ENCODE measurements around the gene ATAD3A.
A peak's percentile ranks its signal among the peaks of the same experiment; 100 is the strongest.
"Not testable (repeated sequence)": the region's sequence is repeated elsewhere in the genome, so short reads cannot be mapped to it uniquely, and the experiment has no call there.

Gene ATAD3A

DNA sequence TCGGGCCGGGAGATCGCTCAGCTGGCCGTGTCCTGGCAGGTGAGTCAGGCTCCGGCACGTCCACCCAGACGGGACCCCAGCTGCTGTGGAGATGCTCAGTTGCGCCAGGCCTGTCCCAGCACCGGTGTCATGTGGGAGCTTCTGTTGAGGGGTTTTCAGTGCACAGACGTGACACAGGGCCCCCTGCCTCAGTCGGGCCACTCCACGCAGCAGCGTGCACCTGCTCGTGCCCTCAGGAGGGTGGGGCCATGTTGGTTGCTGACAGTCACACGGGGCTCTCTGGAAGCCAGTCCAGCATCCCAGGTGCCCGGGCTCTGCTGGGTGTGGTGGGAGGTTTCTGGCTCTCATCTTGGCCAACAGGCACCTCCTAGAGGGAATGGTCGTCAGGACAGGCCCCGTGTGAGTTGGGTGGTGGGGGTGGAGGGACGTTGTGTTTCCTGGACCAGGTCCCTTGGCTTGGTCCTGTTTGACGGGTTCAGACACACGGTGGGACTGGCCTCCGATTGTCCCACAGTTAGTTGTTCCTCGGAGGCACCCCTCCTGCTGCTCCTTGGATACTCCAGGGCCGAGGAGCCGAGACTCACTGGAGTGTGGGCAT is 21.2 kb upstream of the ATAD3A start:
- no peak for DNase-seq

GRCh38 chr1:1491601-1492000 is 20.4 kb upstream of the ATAD3A start:
- no peak for DNase-seq

DNA sequence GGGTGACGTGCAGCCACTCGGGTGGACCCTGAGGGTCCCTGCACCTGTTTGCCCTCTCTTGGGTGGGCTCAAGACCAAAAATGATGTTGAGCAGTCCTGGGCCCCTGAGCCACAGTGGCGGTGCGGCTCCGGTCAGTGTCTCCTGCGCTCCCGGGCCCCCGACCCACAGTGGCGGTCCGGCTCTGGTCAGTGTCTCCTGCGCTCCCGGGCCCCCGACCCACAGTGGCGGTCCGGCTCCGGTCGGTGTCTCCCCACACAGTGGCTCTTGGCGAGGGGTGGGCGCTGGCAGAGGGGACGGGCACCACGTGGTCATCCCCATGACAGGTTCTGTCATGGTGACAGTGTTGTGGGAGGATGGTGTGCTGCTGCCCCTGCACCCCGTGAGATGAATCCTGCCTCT is 17.7 kb upstream of the ATAD3A start:
- DNase-seq, result not testable (repeated sequence)

- not testable (repeated sequence) for DNase-seq
These were observed 16.4 kb upstream of the ATAD3A start for GRCh38 chr1:1495461-1495975.

DNA sequence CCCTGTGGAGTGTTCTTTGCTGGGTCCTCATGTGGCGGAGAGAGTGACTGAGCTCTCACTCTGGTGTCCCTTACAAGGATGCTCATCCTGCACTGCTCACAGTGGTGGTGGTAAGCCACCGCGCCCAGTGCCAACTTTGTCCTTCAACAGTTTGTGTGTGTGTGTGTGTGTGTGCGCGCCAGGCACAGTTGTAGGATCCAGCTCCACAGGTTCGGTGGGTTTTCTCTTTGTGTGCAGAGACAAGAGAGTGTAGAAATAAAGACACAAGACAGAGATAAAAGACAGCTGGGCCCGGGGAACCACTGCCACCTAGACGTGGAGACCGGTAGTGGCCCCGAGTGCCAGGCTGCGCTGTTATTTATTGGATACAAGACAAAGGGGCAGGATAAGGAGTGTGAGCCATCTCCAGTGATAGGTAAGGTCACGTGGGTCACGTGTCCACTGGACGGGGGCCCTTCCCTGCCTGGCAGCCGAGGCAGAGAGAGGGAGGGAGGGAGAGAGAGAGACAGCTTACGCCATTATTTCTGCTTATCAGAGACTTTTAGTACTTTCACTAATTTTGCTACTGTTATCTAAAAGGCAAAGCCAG is 7.1 kb upstream of the ATAD3A start:
- DNase-seq, result peak; percentile 79

GRCh38 chr1:1505366-1505798 is 6.6 kb upstream of the ATAD3A start:
- peak; percentile 24 for DNase-seq

GRCh38 chr1:1505801-1506200 is 6.2 kb upstream of the ATAD3A start:
- not testable (repeated sequence) for DNase-seq

DNA sequence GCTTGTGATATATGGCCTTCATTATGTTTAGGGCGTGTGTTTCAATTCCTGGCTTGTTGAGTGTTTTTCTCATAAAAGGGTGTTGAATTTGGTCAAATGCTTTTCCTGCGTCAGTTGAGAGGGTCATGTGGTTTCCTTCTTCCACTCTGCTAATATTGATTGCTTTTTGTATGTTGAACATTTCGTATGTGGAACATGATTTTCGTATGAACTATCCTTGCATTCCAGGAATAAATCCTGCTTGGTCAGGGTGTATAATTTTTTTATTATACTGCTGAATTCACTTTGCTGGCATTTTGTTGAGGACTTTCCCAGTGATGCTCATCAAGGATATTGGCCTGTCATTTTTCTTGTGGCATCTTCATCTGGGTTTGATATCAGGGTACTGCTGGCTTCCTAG is 4.7 kb upstream of the ATAD3A start:
- DNase-seq, result no peak

DNA sequence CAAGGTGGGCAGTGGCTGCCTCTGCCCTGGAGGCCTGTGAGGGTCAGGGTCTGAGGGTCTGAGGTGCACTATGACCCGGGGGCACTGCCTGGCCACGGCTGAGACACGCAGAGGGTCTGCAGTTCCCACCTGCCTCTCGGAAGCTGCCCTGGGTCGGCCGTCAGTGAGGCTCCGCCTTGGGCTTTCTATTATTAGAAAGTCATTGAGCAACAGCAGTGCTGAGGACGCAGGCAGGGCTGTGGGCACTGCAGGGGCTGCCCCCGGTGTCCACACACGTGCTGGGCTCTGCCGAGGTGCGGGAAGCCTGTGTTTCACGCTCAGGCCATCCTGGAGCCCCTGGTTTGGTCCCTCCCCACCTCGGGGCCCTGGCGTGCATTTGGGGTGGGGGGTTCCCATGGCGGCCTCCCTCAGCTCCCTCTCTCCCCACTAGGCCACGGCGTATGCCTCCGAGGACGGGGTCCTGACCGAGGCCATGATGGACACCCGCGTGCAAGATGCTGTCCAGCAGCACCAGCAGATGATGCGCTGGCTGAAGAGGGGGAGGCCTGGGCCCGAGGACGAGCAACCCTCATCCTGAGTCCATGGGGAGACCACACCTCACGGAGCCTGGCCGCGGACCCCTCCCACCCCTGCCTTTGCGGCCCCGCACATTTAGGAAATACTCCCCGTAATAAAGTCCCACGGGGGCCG is 3.0 kb upstream of the ATAD3A start:
- DNase-seq, result not testable (repeated sequence)

GRCh38 chr1:1509465-1509850 is 2.5 kb upstream of the ATAD3A start:
- not testable (repeated sequence) for DNase-seq

- no peak for DNase-seq
These were observed 940 bp upstream of the ATAD3A start for GRCh38 chr1:1510912-1511532.

- DNase-seq, result peak; percentile 22
These were observed 463 bp downstream of the ATAD3A start for GRCh38 chr1:1512425-1512824.

DNA sequence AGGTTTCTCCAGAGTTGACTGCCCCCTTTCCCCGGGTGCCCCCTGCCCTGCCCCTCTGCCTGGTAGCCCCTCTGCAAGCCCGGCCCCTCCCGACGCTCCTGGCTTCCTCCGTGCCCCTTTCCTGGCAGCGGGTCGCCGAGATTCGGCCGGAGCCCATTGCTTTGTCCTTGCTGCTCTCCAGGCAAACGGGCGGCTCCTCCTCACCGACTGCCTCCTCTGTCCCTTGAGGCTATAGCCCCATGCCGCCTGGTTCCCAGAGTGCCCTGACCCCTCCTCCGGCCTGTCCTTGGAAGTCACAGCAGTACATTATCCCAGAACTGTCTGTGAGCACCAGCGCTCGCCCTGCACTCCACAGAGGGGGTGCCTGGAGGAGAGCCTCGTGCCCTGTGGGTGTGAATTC is 1.7 kb downstream of the ATAD3A start:
- DNase-seq, result not testable (repeated sequence)

DNA sequence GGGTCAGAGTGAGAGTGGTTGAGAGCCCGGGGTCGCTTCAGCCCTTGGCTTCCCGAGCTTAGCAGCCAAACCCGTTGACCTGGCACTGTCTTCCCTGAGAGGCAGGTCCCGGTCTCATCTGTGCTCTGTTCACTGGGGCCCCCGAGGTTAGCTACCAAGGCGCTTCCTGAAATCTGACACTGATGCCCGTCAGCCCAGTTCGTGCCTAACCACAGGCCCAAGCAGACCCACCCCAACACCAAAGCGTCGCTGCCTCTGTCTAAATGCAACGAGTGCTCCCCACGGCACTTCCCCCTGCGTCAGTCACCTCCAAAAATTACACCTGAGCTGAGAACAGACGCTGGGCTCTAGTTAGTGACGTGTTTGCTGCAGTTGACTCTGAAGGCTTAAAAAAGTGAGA is 2.4 kb downstream of the ATAD3A start:
- DNase-seq, result not testable (repeated sequence)

DNA sequence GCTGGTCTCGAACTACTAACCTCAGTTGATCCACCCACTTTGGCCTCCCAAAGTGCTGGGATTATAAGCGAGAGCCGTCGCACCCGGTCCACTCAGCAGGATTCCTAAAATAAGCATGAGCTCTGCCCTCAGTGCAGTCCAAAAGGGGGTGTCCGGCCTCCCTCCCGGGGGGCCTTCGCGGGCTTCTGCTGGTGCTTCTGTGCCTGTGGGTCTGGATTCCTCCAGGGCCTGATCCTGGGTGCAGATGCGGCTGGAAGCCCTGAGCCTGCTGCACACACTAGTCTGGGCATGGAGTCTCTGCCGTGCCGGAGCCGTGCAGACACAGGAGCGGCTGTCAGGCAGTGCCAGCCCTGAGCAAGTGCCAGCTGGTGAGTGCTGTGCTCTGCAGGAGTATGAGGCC is 5.0 kb downstream of the ATAD3A start:
- not testable (repeated sequence) for DNase-seq

GRCh38 chr1:1517973-1518620 is 6.1 kb downstream of the ATAD3A start:
- DNase-seq, result no peak

- DNase-seq, result not testable (repeated sequence)
These were observed 6.7 kb downstream of the ATAD3A start for GRCh38 chr1:1518621-1519007.

GRCh38 chr1:1519805-1520505 is 8.0 kb downstream of the ATAD3A start:
- not testable (repeated sequence) for DNase-seq

- DNase-seq, result no peak
These were observed 9.4 kb downstream of the ATAD3A start for GRCh38 chr1:1521331-1521730.

DNA sequence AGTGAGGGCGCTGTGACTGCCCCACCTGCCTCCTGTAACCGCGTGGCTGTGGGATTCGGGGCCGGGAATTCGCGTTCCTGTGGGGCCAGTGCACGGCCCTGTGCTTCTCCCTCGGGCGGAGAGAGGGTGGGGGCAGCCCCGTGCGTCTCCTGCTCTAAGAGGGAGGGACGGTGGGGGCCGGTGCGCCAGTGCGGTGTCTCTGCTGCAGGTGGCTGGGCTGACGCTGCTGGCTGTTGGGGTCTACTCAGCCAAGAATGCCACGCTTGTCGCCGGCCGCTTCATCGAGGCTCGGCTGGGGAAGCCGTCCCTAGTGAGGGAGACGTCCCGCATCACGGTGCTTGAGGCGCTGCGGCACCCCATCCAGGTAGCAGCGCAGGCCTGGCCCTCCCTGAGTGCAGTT is 10.6 kb downstream of the ATAD3A start:
- DNase-seq, result not testable (repeated sequence)

DNA sequence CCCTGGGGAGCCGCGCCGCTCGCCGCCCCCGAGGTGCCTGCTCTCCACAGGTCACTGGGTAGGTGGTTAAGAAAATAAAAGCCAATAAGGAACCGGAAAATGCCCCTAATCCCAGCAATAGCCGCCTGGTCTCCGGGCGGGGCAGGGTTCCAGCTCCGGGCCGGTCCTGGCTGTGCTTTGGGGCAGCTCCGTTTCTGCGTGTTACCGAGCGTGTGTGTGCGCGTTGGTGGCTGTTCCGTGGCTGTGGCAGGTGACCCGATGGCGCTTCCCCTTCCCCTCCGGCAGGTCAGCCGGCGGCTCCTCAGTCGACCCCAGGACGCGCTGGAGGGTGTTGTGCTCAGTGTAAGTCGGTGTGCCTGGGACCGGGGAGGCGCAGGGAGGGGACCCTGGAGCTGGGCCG is 11.3 kb downstream of the ATAD3A start:
- not testable (repeated sequence) for DNase-seq

DNA sequence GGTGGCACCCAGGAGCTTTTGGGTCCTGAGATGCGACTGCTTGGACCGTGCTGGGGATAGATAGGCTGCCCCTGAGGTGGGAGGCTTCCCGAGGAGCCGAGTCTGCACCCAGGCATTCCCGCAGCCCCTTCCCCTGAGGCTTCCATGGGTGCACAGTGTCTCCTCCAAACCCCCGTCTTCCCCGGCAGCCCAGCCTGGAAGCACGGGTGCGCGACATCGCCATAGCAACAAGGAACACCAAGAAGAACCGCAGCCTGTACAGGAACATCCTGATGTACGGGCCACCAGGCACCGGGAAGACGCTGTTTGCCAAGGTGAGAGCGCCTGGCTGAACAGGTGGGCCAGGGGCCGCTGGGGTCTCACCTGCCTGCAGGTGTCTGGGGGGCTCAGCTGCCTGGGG is 11.7 kb downstream of the ATAD3A start:
- DNase-seq, result not testable (repeated sequence)

Data from activated naive CD4-positive, alpha-beta T cell treated with Interleukin-2 at 50 U/mL for 16 hours (primary cell).